GM18870 (cell line): ENCODE data around the gene NKD1.

Experiments
- ATAC-seq: cut with Tn5 transposase; IDR thresholded peaks from one replicate; pipeline ENCODE4 v1.9.1; 2021; ENCODE audit warnings: moderate library complexity; ENCODE audit not compliant: unreplicated experiment

Gene NKD1

GRCh38 chr16:50690177-50690576 is 142.0 kb downstream of the NKD1 start:
- ATAC-seq = no peak

- no peak for ATAC-seq
Observed at GRCh38 chr16:50692644-50692998, 144.4 kb downstream of the NKD1 start.

GRCh38 chr16:50692999-50693781 is 145.0 kb downstream of the NKD1 start, which contains the start of gene NOD2:
NOD2 (plus strand) TSS chr16:50693606; CDS start chr16:50699496, 5,890 bp downstream.
- no peak for ATAC-seq

DNA sequence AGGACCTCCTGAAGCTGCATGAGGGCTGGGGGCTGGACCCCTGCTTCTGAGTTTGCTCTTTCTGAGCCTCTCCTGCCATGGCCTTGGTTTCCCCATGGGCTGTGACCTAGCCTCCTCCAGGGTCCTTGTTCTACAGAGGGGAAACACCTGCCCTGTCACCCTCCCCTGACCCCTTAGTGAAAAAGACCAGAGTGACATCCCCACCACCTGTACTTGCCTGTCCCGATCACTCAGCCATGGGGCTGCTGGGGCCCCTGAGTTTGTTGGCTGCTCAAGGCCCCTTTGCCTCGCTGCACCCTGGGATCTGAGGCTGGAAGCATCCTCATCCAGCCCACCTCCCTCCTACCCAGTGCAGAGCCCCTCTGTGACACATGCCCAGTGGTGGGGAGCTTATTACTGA is 146.0 kb downstream of the NKD1 start:
- no peak for ATAC-seq

GRCh38 chr16:50695017-50696000 is 147.1 kb downstream of the NKD1 start:
- ATAC-seq = no peak

DNA sequence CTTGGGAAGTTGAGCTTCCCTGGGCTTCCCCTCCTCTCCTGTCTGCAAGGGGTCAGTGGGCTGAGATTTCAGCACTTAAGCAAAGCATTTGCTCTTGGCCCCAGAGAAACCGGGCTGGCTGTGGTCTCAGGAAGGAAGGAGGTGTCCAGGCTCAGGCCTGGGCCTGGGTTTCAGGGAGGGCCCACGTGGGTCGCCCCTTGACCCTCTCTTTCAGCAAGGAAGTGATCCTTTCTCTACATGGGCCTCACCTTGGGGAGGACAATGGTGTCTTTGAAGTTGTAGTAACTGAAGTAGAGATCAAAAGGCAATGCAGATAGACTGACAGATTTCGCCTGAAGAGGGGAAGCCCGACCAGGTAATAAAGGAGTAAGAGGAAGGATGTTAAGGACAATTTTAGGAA is 147.9 kb downstream of the NKD1 start:
- peak; percentile 18 for ATAC-seq

DNA sequence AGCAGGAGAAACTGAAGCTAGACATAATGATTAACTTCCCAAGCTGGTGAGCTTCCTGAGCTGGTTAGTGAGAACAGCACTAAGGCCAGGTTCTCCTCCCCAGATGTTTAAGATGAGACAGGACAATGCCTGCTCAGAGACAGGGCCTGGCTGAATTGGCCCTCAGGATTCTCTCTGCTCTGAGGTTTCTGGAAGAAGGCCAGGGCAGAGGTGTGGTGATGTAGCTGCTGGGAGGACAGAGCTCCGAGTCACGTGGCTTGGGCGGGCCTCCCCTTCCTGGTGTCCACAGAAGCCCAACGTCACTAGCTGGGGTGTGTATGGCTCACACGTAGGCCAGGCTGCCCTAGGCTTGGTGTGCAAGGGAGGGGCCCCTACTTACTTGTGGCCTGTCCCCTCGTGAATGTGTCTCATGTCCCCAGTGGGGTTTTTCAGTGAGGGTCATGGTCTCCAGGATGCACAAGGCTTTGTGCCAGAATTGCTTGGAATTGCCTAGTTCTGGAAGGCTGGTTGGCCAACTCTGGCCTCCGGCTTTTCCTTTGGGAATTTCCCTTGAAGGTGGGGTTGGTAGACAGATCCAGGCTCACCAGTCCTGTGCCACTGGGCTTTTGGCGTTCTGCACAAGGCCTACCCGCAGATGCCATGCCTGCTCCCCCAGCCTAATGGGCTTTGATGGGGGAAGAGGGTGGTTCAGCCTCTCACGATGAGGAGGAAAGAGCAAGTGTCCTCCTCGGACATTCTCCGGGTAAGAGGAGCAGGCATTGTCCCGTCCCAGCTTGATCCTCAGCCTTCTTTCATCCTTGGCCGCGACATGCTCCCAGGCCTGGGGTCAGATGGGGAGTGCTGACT is 148.6 kb downstream of the NKD1 start:
- ATAC-seq = peak; percentile 55

DNA sequence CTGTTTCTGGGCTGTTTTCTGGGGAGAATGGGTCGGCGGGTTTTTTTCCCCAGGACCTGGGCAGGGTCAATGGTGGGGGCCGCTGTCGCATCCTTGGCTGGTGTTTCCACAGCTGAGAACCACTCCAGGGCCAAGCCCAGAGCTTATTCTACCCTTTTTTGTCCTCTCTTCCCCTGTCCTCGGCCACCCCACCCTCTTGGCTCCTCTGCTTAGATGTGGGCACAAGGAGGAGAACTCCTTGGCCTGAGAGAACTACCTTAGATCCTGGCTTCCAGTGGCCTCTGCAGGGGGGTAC is 149.2 kb downstream of the NKD1 start:
- no peak for ATAC-seq

DNA sequence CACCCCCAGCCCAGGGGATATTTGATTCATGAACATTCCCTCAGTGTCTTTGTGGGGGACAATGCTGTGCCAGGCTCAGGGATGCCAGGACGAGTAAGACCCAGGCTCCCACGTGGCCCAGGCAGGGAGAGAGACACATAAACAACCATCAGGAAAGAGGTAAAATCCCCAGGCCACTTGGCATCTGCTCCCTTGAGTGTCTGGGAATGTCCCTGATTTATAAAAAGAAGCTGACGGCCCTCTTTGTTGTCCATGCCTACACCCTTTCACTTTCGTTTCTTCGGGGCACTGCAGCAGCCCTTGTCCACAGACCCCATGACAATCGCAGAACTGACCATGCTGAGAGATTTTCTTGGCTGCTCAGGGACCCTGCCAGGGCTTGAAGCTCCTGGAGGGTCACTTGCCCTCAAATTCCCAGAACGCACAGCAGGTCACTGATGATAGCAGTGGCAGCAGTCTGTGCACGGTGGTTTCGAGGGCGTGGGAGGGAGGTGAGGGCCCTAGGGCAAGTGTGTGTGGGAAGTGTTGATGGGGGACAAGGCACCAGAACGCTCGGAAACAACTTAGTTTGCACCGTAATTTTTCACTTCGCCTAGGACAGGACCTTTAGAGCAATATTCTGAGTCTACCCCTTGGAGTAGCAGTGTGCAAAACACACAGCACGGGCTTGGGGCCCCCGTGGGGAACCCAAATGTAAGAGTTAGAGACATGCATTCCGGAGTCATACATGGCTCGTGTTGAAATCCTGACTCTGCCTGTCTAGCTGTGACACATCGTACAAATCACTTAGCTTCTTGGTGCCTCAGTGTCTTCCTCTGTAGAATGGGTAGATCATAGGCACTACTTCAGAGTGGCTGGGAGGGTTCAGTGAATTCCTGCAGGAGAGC is 149.9 kb downstream of the NKD1 start:
- ATAC-seq = peak; percentile 46
